NCI-H187 (cell line): ENCODE measurements around the gene PTPN4.
"Not testable (repeated sequence)": the region's sequence is repeated elsewhere in the genome, so short reads cannot be mapped to it uniquely, and the experiment has no call there.

Source experiments
- DNase-seq, 2 experiments: peaks; one replicate each; lab custom pipeline; 2025; lab: John Stamatoyannopoulos, UW

The PTPN4 gene

GRCh38 chr2:120020554-120020953, 260.8 kb downstream of the PTPN4 start:
- no peak for DNase-seq

DNA sequence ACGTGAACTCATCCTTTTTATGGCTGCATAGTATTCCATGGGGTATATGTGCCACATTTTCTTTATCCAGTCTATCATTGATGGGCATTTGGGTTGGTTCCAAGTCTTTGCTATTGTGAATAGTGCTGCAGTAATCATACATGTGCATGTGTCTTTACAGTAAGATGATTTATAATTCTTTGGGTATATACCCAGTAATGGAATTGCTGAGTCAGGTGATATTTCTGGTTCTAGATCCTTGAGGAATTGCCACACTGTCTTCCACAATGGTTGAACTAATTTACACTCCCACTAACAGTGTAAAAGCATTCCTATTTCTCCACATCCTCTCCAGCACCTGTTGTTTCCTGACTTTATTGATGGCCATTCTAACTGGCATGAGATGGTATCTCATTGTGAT, 262.8 kb downstream of the PTPN4 start:
- not testable (repeated sequence) for DNase-seq

- DNase-seq: no peak
Observed at GRCh38 chr2:120026890-120027289, 267.2 kb downstream of the PTPN4 start.

DNA sequence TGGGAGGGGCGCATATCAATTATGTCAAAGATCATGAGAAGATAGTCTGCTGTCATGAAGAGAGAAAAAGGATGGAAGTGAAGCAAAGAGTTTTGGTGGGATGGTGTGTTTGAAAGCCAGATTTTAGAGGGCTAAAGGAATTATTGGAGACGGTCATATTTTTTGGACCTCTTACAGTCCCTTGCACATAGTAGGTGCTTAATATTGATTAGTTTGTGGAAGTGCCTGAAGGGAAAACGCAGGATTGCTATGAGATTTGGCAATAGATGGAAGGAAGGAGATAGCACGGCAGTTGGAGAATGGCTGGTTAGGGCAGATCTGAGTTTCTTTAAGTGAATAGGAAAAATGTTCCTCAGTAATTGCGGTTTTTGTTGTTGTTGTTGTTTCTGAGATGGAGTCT, 269.1 kb downstream of the PTPN4 start:
- DNase-seq: no peak

DNA sequence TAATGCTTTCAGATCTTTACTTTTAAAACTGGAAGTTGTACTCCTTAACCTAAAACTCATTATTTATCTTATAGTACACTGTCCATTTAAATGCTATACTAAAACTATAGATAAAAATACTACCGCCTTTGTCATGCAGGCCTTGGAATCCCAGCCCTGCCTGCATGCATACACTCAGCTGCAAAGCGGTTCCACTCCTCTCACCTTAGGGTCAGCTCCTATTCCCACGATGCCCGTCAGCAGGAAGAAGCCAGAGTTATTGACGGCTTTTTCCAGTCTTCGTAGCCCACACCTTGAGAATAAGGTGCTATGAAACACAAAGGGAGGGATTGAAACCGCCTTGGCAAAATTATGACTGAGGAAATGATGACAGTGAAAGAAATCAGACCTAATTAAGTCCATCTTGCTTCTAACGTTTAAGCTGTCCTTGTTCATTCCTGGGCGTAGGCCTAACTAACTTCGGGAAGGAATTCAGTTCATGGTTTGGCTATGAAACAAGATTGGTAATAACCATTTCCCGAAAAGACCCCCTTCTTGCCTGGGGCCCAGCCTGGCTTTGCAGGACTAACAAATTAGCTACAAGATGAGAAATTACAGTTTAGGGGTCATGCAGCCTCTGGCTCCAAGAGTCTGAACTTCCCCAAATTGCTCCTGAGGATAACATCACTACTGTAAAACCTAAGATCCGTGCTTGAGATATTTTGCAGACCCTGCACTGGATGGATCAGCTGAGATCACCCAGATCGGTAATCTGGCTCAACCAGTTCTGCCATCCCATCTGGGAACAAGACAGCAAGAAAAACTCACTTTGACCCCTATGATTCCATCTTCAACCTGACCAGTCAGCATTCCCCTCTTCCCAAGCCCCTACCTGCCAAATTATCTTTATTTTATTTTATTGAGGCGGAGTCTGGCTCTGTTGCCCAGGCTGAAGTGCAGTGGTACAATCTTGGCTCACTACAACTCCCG, 270.2 kb downstream of the PTPN4 start:
- DNase-seq: no peak

DNA sequence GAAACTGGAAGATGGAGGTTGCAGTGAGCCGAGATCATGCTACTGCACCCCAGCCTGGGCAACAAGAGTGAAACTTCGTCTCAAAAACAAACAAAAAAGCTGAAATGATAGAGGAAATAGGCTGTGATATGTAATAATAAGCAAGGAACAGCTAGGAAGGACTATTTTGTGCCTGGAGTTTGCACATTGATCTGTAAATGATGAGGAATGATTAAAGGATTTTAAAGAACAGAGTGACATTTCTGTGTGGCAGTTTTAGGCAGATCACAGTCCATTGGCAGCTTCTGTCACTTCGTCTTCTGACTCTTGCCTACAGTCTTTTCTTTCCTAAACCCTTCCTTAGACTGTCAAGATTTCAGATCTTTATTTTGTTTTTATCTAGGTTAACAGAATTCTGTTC, 272.6 kb downstream of the PTPN4 start:
- DNase-seq: no peak
